ENCODE data around the gene ZNF543. TPM values are rescaled to one million over a fixed set of nuclear protein-coding genes. Genes with fewer than 3 reads are reported as not detected.

The ZNF543 gene
- total RNA-seq, 1 experiment from 2014 or later, result 9.5 TPM

- no TSS peak for BruUV-seq (replicated peaks)
- no peaks in the 10 kb centered on the region for H3K27me3 ChIP-seq (ENCODE audit: insufficient read depth, low read depth)
- no peaks in the 10 kb centered on the region for H3F3A ChIP-seq (ENCODE audit: insufficient read depth, low read depth)
- no peak overlapping the region for H3K4me2 ChIP-seq
- TF ChIP-seq EZH2 (IDR thresholded peaks at IDR 0.05; ENCODE audit: low read depth), result no peak
- no peak for TF ChIP-seq CTCF (conservative IDR thresholded peaks at IDR 0.05)
- H3K4me3 ChIP-seq, result no peak overlapping the region
- DNase-seq, result no peak
- H2AFZ ChIP-seq, result no peak overlapping the region
- peaks cover 32% of the 10 kb centered on the region for H3K36me3 ChIP-seq (ENCODE audit: low read depth)
- peaks cover 42% of the 10 kb centered on the region for H3K9me3 ChIP-seq (ENCODE audit: insufficient read depth, low read depth)
- no peak overlapping the region for H3K27ac ChIP-seq
- no peaks in the 10 kb centered on the region for H3K79me2 ChIP-seq (ENCODE audit: low read depth)
- intact Hi-C loops (cut with micrococcal nuclease; ENCODE audit: unreplicated experiment), result no loop called here
- POLR2A ChIA-PET (ENCODE audit: unreplicated experiment), result interaction anchor here (0.6 kb wide), 1 partner anchor 130 kb away, joined by 42 read pairs; no protein-coding TSS in a partner anchor
- no peaks in the 10 kb centered on the region for H3K4me1 ChIP-seq (replicated peaks; ENCODE audit: insufficient read depth)
- H3K9me2 ChIP-seq (ENCODE audit: insufficient read depth), result no peaks in the 10 kb centered on the region
- CTCF ChIA-PET, result no interaction called here
- H4K20me1 ChIP-seq (ENCODE audit: insufficient read depth), result no peaks in the 10 kb centered on the region
Observed at GRCh38 chr19:57376151-57376550, 55.9 kb downstream of the ZNF543 start.

GRCh38 chr19:57377498-57378146 is 57.4 kb downstream of the ZNF543 start:
- Histone ChIP-seq H3F3A (ENCODE audit: insufficient read depth, low read depth) (no peaks in the 10 kb centered on the region), H4K20me1 (ENCODE audit: insufficient read depth) (no peaks in the 10 kb centered on the region), H3K9me3 (ENCODE audit: insufficient read depth, low read depth) (peaks cover 42% of the 10 kb centered on the region), H3K79me2 (ENCODE audit: low read depth) (no peaks in the 10 kb centered on the region), H3K27me3 (ENCODE audit: insufficient read depth, low read depth) (no peaks in the 10 kb centered on the region; the same call in 1 of the 2 replicates), H2AFZ (no peak overlapping the region), H3K36me3 (ENCODE audit: low read depth) (peaks cover 25% of the 10 kb centered on the region), H3K4me3 (no peak overlapping the region), H3K27ac (no peak overlapping the region), H3K9me2 (ENCODE audit: insufficient read depth) (no peaks in the 10 kb centered on the region), H3K4me2 (no peak overlapping the region), H3K4me1 (replicated peaks; ENCODE audit: insufficient read depth) (no peaks in the 10 kb centered on the region)
- BruUV-seq (replicated peaks), result no TSS peak
- intact Hi-C loops (cut with micrococcal nuclease; ENCODE audit: unreplicated experiment), result no loop called here
- ChIA-PET CTCF (no interaction called here), POLR2A (ENCODE audit: unreplicated experiment) (no interaction called here)
- DNase-seq, result no peak
- no peak for TF ChIP-seq EZH2 (IDR thresholded peaks at IDR 0.05; ENCODE audit: low read depth)
- TF ChIP-seq CTCF (conservative IDR thresholded peaks at IDR 0.05), result no peak

Other genes with a start within 250 kb of the ZNF543 start
- gene USP29, start 200.5 kb upstream of the ZNF543 start, total RNA-seq (2021), result not detected in 2 replicates
- not detected in 2 replicates for gene ZIM3, start 175.3 kb upstream of the ZNF543 start, total RNA-seq (2021)
- gene DUXA, start 153.0 kb upstream of the ZNF543 start, total RNA-seq (2021), result not detected in 2 replicates
- gene ZNF264, start 129.0 kb upstream of the ZNF543 start, total RNA-seq (2021), result 30.6 and 51.6 TPM in 2 replicates
- gene AURKC, start 89.4 kb upstream of the ZNF543 start, total RNA-seq (2021), result 0.55 and 3.9 TPM in 2 replicates
- 13.5 and 19.8 TPM in 2 replicates for gene ZNF805, start 79.8 kb upstream of the ZNF543 start, total RNA-seq (2021)
- gene ZNF460, start 40.0 kb upstream of the ZNF543 start, total RNA-seq (2021), result 84.0 and 94.2 TPM in 2 replicates
- 10.9 and 11.4 TPM in 2 replicates for gene ZNF304, start 30.8 kb downstream of the ZNF543 start, total RNA-seq (2021)
- 14.1 and 15.3 TPM in 2 replicates for gene TRAPPC2B, start 43.1 kb downstream of the ZNF543 start, total RNA-seq (2021)
- gene ZNF547, start 43.1 kb downstream of the ZNF543 start, total RNA-seq (2021), result 3.1 and 6.0 TPM in 2 replicates
- gene ZNF548, start 69.4 kb downstream of the ZNF543 start, total RNA-seq (2021), result 18.0 and 18.2 TPM in 2 replicates
- gene ZNF17, start 90.7 kb downstream of the ZNF543 start, total RNA-seq (2021), result 10.5 TPM in 2 replicates
- 17.9 and 19.4 TPM in 2 replicates for gene ZNF749, start 114.9 kb downstream of the ZNF543 start, total RNA-seq (2021)
- 0.70 and 0.98 TPM in 2 replicates for gene VN1R1, start 136.7 kb downstream of the ZNF543 start, total RNA-seq (2021)
- gene ZNF772, start 157.1 kb downstream of the ZNF543 start, total RNA-seq (2021), result 8.3 and 9.1 TPM in 2 replicates
- gene ZNF419, start 167.3 kb downstream of the ZNF543 start, total RNA-seq (2021), result 12.9 and 15.2 TPM in 2 replicates
- gene ZNF773, start 179.5 kb downstream of the ZNF543 start, total RNA-seq (2021), result 12.1 and 14.0 TPM in 2 replicates
- gene ZNF549, start 206.9 kb downstream of the ZNF543 start, total RNA-seq (2021), result 5.2 and 6.5 TPM in 2 replicates
- gene ZNF550, start 239.4 kb downstream of the ZNF543 start, total RNA-seq (2021), result 18.2 and 19.8 TPM in 2 replicates

All from PC-9 (cell line).